GM19455 (cell line): Measurements from ENCODE around the gene ZHX3.

Experiments used
- ATAC-seq: cut with Tn5 transposase; IDR thresholded peaks from one replicate; pipeline ENCODE4 v1.9.1; 2021; ENCODE audit not compliant: unreplicated experiment

Gene ZHX3

DNA sequence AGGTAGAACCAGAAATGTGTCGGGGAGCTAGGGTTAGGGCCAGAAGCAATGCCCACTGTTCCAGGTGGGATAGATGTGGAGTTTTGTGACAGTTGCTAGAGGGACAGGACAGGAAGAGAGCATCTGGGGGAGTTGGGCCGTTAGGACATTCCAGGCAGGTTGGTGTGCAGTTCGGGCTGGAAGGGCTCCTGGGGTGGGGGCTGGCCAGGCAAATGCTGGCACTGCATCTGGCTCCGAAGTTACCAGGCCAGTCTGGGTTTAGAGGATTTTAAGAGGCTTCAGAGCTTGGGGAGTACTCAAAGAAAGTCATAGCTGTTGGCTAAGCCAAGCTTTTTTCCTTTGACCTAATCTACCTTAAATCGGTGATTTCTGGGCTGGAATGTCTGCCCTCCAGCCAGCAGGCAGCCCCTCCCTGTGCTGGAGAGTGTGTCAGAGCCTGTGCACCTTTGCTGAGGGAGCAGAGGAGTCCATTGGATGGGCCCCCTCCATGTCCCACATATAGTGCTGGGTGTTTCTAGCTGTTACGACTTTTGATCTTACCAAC is 159.4 kb downstream of the ZHX3 start:
- no peak for ATAC-seq

- no peak for ATAC-seq
Observed at GRCh38 chr20:41155261-41155660, 162.3 kb downstream of the ZHX3 start.

DNA sequence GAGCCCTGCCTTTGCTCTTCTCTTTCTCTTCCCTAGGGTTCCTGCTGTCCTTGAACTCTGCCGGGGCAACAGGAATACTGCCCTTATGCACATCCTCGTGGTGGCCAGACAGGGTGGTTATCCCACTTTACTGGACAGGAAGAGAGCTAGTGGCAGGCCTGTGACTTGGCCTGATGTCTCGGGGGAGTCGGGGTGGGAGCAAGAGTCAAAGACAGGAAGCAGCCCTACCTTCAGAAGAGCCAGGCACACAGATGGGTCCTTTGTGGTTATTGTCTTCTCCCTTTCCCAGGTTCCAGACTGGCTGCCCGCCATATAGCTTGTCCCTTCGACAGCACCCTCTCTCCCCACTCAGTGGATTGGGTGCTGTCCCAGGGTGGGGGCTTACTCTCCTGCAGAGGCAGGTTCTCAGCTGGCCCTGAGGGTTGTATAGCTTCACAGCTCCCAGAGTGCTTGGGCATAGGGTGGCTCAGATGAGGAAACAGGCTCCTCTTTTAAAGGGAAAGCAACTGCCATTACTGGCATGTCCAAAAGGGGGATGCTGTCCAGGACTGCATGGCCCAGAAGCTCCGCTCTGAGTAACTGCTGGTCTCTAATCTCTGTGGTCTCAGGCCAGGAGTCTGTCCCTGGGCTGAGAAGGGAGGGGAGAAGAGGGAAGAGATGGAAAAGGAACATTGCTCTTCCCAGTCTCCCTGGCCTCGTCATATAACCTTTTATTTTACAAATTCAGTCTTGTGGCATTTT is 162.9 kb downstream of the ZHX3 start:
- no peak for ATAC-seq

DNA sequence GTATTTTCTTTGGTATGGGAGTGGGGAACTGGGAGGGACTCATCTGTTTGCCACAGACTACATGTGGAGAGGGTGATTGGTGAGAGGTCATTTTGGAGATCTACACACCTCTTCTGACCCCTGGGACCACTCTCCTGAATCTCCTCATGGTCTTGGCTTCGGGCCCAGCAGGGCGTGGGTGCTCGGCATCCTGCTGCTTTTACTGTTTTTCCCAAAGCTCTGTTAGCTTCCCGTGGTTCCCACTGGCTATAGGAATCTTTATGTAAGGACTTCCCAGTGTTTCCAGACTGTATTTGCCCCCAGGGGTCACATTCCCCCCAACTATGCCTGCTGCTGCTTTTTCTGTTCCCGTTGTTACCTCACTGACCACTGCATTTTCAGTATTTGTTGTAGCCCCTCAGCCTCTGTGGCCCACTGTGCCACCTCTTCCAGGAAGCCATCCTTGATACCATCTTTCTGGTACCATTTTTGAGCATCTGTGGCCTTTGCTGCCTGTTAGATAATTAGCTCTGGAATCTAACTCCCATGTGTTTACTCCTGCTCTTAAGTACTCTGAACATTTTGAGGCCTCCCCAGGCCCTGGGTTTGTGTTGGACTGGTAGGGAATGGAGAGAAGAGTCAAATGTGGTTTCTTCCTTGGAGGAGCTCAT is 165.3 kb downstream of the ZHX3 start:
- ATAC-seq: no peak

GRCh38 chr20:41151134-41151869 is 166.2 kb downstream of the ZHX3 start:
- no peak for ATAC-seq

- ATAC-seq: no peak
Observed at GRCh38 chr20:41150664-41151063, 166.9 kb downstream of the ZHX3 start.

DNA sequence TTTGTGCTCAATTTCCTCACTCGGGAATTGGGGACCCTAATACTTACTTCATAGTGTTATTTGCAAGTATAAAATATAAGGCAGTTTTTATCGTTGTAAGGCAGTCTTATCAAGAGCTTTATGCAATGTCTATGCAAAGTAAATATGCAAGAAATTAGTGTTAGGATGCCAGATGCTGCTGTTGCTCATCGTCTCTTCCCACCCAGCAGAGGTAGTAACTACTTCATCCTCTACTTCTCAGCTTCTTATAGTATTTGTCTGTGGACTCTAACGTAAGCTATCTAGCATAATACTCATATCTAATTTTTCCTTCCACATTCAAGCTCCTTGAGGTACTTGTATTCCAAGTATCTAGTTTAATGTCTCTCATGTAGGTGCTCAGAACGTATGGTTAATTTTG is 168.6 kb downstream of the ZHX3 start:
- no peak for ATAC-seq

- no peak for ATAC-seq
Observed at GRCh38 chr20:41147767-41148191, 169.8 kb downstream of the ZHX3 start.

- ATAC-seq: no peak
Observed at GRCh38 chr20:41145821-41146620, 171.5 kb downstream of the ZHX3 start.

- ATAC-seq: no peak
Observed at GRCh38 chr20:41145317-41145716, 172.2 kb downstream of the ZHX3 start.

GRCh38 chr20:41143354-41143753 is 174.2 kb downstream of the ZHX3 start:
- ATAC-seq: no peak

DNA sequence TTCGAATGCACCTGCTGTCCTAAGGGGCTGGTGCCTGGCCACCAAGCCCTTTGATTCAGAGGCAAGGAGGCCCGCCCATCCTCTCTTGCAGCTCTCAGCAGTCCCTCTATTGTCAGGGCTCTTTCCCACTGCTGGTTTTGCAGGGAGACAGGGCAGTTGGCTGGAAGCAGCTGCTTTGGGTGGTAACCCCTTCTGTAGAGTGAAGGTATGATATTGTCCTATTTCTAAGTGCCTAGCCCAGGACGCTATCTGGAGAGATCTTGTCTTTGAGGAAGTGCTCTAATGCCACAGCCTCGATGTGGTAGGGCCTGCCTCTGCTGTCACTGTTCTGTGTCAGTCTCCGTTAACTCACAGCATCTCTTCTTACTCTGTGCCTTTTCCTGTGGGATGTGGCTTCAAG is 174.6 kb downstream of the ZHX3 start:
- ATAC-seq: no peak

- ATAC-seq: no peak
Observed at GRCh38 chr20:41142245-41142644, 175.3 kb downstream of the ZHX3 start.

- ATAC-seq: no peak
Observed at GRCh38 chr20:41141153-41141815, 176.2 kb downstream of the ZHX3 start.

- ATAC-seq: no peak
Observed at GRCh38 chr20:41140226-41141133, 177.1 kb downstream of the ZHX3 start.

GRCh38 chr20:41139227-41140093 is 178.1 kb downstream of the ZHX3 start:
- ATAC-seq: no peak

GRCh38 chr20:41138475-41139226 is 178.9 kb downstream of the ZHX3 start:
- ATAC-seq: no peak
